GM23338 (cell line): ENCODE results near the gene POFUT2. TPM values are rescaled to one million over a fixed set of nuclear protein-coding genes. Genes with fewer than 3 reads are reported as not detected.

Experiments used
- ATAC-seq: fragments of 200-7000 bp; cut with Tn5 transposase; 3 replicates; pipeline ENCODE4 v1.9.1; 2020
- DNase-seq: peaks from one replicate; pipeline ENCODE4 v3.0.0-alpha.2; 2015; ENCODE audit warnings: low spot score
- H2AFZ ChIP-seq: fragments of 200-600 bp; sonication (generic); 2 replicates; pipeline ENCODE4 v1.8.0; 2016; ENCODE audit warnings: antibody characterized with exemption, mild to moderate bottlenecking, moderate library complexity
- H3F3A ChIP-seq: fragments of 200-600 bp; sonication (generic); replicated peaks from 2 replicates; pipeline ENCODE4 v1.8.0; 2017; ENCODE audit warnings: antibody characterized with exemption, mixed run types, low read depth
- H3K27ac ChIP-seq: fragments of 200-600 bp; sonication (generic); 2 replicates; pipeline ENCODE4 v1.6.1; 2016; ENCODE audit warnings: low read depth
- H3K27me3 ChIP-seq: fragments of 200-600 bp; sonication (generic); 2 replicates; pipeline ENCODE4 v1.8.0; 2016; ENCODE audit warnings: mild to moderate bottlenecking, mixed run types, moderate library complexity; ENCODE audit not compliant: insufficient read depth
- H3K36me3 ChIP-seq: fragments of 200-600 bp; sonication (generic); 2 replicates; pipeline ENCODE4 v1.8.0; 2016; ENCODE audit warnings: mild to moderate bottlenecking; ENCODE audit not compliant: insufficient read depth
- H3K4me1 ChIP-seq: fragments of 200-600 bp; sonication (generic); 2 replicates; pipeline ENCODE4 v1.8.0; 2016; ENCODE audit warnings: mild to moderate bottlenecking, moderate library complexity; ENCODE audit not compliant: insufficient read depth
- H3K4me2 ChIP-seq: fragments of 200-600 bp; sonication (generic); 2 replicates; pipeline ENCODE4 v1.7.1; 2017; ENCODE audit warnings: mixed run types
- H3K4me3 ChIP-seq: fragments of 200-600 bp; sonication (generic); 2 replicates; pipeline ENCODE4 v1.6.1; 2016; ENCODE audit warnings: mixed run types
- H3K79me2 ChIP-seq: fragments of 200-600 bp; sonication (generic); replicated peaks from 2 replicates; pipeline ENCODE4 v1.8.0; 2017; ENCODE audit warnings: mild to moderate bottlenecking; ENCODE audit not compliant: insufficient read depth
- H3K9me2 ChIP-seq: fragments of 200-600 bp; sonication (generic); 2 replicates; pipeline ENCODE4 v1.8.0; 2017; ENCODE audit not compliant: insufficient read depth
- H4K20me1 ChIP-seq: fragments of 200-600 bp; sonication (generic); replicated peaks from 2 replicates; pipeline ENCODE4 v1.8.0; 2017; ENCODE audit warnings: mild to moderate bottlenecking; ENCODE audit not compliant: insufficient read depth
- H3K27ac Mint-ChIP-seq: 2 replicates; pipeline ENCODE4 v1.8.0; 2020; ENCODE audit warnings: inconsistent platforms, mild to moderate bottlenecking, moderate library complexity, mixed read lengths
- H3K27me3 Mint-ChIP-seq: 3 replicates; pipeline ENCODE4 v1.8.0; 2022; ENCODE audit warnings: low read depth, mild to moderate bottlenecking, moderate library complexity, mixed read lengths, inconsistent platforms; ENCODE audit not compliant: insufficient read depth, poor library complexity
- H3K36me3 Mint-ChIP-seq: 3 replicates; pipeline ENCODE4 v1.8.0; 2021; ENCODE audit warnings: low read depth, mild to moderate bottlenecking, inconsistent platforms, moderate library complexity, mixed read lengths
- H3K4me1 Mint-ChIP-seq: 3 replicates; pipeline ENCODE4 v1.8.0; 2020; ENCODE audit warnings: mild to moderate bottlenecking, inconsistent platforms, mixed read lengths
- H3K4me3 Mint-ChIP-seq: 3 replicates; pipeline ENCODE4 v1.8.0; 2021; ENCODE audit warnings: moderate library complexity, mild to moderate bottlenecking, inconsistent platforms, mixed read lengths
- H3K9me3 Mint-ChIP-seq: 3 replicates; pipeline ENCODE4 v1.8.0; 2020; ENCODE audit warnings: moderate library complexity, mild to moderate bottlenecking, inconsistent platforms, mixed read lengths
- CREB1 ChIP-seq: fragments of 250-450 bp; sonication (Bioruptor Pico); IDR thresholded peaks from 2 replicates; pipeline ENCODE4 v1.5.0; 2020; ENCODE audit warnings: low read depth, mild to moderate bottlenecking, moderate library complexity
- JUNB ChIP-seq: IDR thresholded peaks from one replicate; pipeline ENCODE4 v1.6.1; 2016; ENCODE audit warnings: antibody characterized with exemption; ENCODE audit not compliant: unreplicated experiment
- NANOG ChIP-seq: IDR thresholded peaks from 2 replicates; pipeline ENCODE4 v1.6.1; 2016; ENCODE audit warnings: antibody characterized with exemption, borderline replicate concordance
- POLR2AphosphoS5 ChIP-seq: IDR thresholded peaks from 2 replicates; pipeline ENCODE4 v1.6.1; 2016; ENCODE audit warnings: antibody characterized with exemption, low read depth
- REST ChIP-seq: IDR thresholded peaks from one replicate; pipeline ENCODE4 v1.6.1; 2018; ENCODE audit warnings: antibody characterized with exemption; ENCODE audit not compliant: unreplicated experiment
- STAT1 ChIP-seq: IDR thresholded peaks from one replicate; pipeline ENCODE4 v1.6.1; 2016; ENCODE audit warnings: antibody characterized with exemption; ENCODE audit not compliant: unreplicated experiment
- ZNF114 ChIP-seq: fragments of 250-450 bp; sonication (Bioruptor Pico); IDR thresholded peaks from 2 replicates; pipeline ENCODE4 v1.5.0; 2020; ENCODE audit warnings: mild to moderate bottlenecking, moderate library complexity
- ZNF331 ChIP-seq: fragments of 250-450 bp; sonication (Bioruptor Pico); IDR thresholded peaks from 2 replicates; pipeline ENCODE4 v1.5.0; 2020; ENCODE audit warnings: low read depth, mild to moderate bottlenecking, moderate library complexity
- polyA plus RNA-seq: library from polyadenylated mRNA; unstranded; fragments of >200 nt; fragmentation: Nextera tagmentation; extraction: Ambion mirVana; gene quantifications from 2 replicates; pipeline ENCODE4 v1.2.1, GENCODE V29; 2016
- total RNA-seq: library from RNA; depleted of rRNA; stranded (reverse); fragments of >200 nt; shearing (Covaris generic); gene quantifications from 2 replicates; pipeline ENCODE4 v1.2.3, GENCODE V29; 2014
- TF ChIP-seq, protein P1 (sequence below): IDR thresholded peaks from 2 replicates; pipeline ENCODE4 v1.6.1; 2016; ENCODE audit warnings: antibody characterized with exemption
- TF ChIP-seq, protein P2 (sequence below): fragments of 250-450 bp; sonication (Bioruptor Pico); IDR thresholded peaks from 2 replicates; pipeline ENCODE4 v1.5.0; 2020; ENCODE audit warnings: mild to moderate bottlenecking, moderate library complexity

POFUT2 gene
- total and polyA plus RNA-seq, 2 experiments from 2014 or later = 12.1 to 34.5 TPM

- H3K36me3 ChIP-seq = 0 out of 2 replicates have a peak, but pooled peaks cover 5% of the 10 kb centered on the region
- no peaks in the 10 kb centered on the region for H3K79me2 ChIP-seq
- H3K27me3 Mint-ChIP-seq = peaks cover 6% of the 10 kb centered on the region
- no peaks in the 10 kb centered on the region for H3K9me3 Mint-ChIP-seq
- H3K27ac Mint-ChIP-seq = no peak overlapping the region
- no peak overlapping the region for H3K27ac ChIP-seq
- H4K20me1 ChIP-seq = no peaks in the 10 kb centered on the region; the same call in none of the 2 replicates
- no peak overlapping the region for H2AFZ ChIP-seq
- H3K4me3 Mint-ChIP-seq = no peak overlapping the region
- H3K9me2 ChIP-seq = no peaks in the 10 kb centered on the region
- 0 out of 2 replicates have a peak, but pooled peaks cover 2% of the 10 kb centered on the region for H3F3A ChIP-seq
- H3K4me2 ChIP-seq = no peak overlapping the region
- H3K4me1 Mint-ChIP-seq = no peaks in the 10 kb centered on the region
- no peaks in the 10 kb centered on the region for H3K4me1 ChIP-seq
- no peak for DNase-seq
- no peaks in the 10 kb centered on the region for H3K27me3 ChIP-seq
- H3K36me3 Mint-ChIP-seq = peaks cover 23% of the 10 kb centered on the region
- TF ChIP-seq ZNF114 (CRISPR knock-in tag) (no peak), JUNB (no peak), CREB1 (no peak)
- no peak overlapping the region for H3K4me3 ChIP-seq
- no peak for ATAC-seq
Observed at GRCh38 chr21:45260191-45260825, 27.4 kb downstream of the POFUT2 start.

- ATAC-seq (no peak), DNase-seq (no peak)
- 0 out of 2 replicates have a peak, but pooled peaks cover 2% of the 10 kb centered on the region for H3F3A ChIP-seq
- H3K79me2 ChIP-seq = no peaks in the 10 kb centered on the region
- Mint-ChIP-seq H3K4me1 (no peaks in the 10 kb centered on the region), H3K36me3 (peaks cover 14% of the 10 kb centered on the region), H3K27ac (no peak overlapping the region), H3K27me3 (peaks cover 11% of the 10 kb centered on the region), H3K9me3 (no peaks in the 10 kb centered on the region), H3K4me3 (no peak overlapping the region)
- H3K27me3 ChIP-seq = no peaks in the 10 kb centered on the region
- H3K36me3 ChIP-seq = 0 out of 2 replicates have a peak, but pooled peaks cover 3% of the 10 kb centered on the region
- no peak overlapping the region for H3K4me3 ChIP-seq
- H4K20me1 ChIP-seq = no peaks in the 10 kb centered on the region; the same call in none of the 2 replicates
- no peak overlapping the region for H3K27ac ChIP-seq
- H2AFZ ChIP-seq = no peak overlapping the region
- H3K4me1 ChIP-seq = no peaks in the 10 kb centered on the region
- no peaks in the 10 kb centered on the region for H3K9me2 ChIP-seq
- no peak overlapping the region for H3K4me2 ChIP-seq
- TF ChIP-seq, protein P1, sequence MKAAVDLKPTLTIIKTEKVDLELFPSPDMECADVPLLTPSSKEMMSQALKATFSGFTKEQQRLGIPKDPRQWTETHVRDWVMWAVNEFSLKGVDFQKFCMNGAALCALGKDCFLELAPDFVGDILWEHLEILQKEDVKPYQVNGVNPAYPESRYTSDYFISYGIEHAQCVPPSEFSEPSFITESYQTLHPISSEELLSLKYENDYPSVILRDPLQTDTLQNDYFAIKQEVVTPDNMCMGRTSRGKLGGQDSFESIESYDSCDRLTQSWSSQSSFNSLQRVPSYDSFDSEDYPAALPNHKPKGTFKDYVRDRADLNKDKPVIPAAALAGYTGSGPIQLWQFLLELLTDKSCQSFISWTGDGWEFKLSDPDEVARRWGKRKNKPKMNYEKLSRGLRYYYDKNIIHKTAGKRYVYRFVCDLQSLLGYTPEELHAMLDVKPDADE = no peak
- TF ChIP-seq STAT1 = no peak
- TF ChIP-seq, protein P2, sequence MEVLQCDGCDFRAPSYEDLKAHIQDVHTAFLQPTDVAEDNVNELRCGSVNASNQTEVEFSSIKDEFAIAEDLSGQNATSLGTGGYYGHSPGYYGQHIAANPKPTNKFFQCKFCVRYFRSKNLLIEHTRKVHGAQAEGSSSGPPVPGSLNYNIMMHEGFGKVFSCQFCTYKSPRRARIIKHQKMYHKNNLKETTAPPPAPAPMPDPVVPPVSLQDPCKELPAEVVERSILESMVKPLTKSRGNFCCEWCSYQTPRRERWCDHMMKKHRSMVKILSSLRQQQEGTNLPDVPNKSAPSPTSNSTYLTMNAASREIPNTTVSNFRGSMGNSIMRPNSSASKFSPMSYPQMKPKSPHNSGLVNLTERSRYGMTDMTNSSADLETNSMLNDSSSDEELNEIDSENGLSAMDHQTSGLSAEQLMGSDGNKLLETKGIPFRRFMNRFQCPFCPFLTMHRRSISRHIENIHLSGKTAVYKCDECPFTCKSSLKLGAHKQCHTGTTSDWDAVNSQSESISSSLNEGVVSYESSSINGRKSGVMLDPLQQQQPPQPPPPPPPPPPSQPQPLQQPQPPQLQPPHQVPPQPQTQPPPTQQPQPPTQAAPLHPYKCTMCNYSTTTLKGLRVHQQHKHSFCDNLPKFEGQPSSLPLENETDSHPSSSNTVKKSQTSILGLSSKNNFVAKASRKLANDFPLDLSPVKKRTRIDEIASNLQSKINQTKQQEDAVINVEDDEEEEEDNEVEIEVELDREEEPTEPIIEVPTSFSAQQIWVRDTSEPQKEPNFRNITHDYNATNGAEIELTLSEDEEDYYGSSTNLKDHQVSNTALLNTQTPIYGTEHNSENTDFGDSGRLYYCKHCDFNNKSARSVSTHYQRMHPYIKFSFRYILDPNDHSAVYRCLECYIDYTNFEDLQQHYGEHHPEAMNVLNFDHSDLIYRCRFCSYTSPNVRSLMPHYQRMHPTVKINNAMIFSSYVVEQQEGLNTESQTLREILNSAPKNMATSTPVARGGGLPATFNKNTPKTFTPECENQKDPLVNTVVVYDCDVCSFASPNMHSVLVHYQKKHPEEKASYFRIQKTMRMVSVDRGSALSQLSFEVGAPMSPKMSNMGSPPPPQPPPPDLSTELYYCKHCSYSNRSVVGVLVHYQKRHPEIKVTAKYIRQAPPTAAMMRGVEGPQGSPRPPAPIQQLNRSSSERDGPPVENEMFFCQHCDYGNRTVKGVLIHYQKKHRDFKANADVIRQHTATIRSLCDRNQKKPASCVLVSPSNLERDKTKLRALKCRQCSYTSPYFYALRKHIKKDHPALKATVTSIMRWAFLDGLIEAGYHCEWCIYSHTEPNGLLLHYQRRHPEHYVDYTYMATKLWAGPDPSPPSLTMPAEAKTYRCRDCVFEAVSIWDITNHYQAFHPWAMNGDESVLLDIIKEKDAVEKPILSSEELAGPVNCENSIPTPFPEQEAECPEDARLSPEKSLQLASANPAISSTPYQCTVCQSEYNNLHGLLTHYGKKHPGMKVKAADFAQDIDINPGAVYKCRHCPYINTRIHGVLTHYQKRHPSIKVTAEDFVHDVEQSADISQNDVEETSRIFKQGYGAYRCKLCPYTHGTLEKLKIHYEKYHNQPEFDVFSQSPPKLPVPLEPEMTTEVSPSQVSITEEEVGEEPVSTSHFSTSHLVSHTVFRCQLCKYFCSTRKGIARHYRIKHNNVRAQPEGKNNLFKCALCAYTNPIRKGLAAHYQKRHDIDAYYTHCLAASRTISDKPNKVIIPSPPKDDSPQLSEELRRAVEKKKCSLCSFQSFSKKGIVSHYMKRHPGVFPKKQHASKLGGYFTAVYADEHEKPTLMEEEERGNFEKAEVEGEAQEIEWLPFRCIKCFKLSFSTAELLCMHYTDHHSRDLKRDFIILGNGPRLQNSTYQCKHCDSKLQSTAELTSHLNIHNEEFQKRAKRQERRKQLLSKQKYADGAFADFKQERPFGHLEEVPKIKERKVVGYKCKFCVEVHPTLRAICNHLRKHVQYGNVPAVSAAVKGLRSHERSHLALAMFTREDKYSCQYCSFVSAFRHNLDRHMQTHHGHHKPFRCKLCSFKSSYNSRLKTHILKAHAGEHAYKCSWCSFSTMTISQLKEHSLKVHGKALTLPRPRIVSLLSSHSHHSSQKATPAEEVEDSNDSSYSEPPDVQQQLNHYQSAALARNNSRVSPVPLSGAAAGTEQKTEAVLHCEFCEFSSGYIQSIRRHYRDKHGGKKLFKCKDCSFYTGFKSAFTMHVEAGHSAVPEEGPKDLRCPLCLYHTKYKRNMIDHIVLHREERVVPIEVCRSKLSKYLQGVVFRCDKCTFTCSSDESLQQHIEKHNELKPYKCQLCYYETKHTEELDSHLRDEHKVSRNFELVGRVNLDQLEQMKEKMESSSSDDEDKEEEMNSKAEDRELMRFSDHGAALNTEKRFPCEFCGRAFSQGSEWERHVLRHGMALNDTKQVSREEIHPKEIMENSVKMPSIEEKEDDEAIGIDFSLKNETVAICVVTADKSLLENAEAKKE = no peak
- TF ChIP-seq NANOG = no peak
- no peak for TF ChIP-seq ZNF331 (CRISPR knock-in tag)
- TF ChIP-seq JUNB = no peak
- no peak for TF ChIP-seq CREB1
- TF ChIP-seq POLR2AphosphoS5 = no peak
- TF ChIP-seq ZNF114 (CRISPR knock-in tag) = no peak
- no peak for TF ChIP-seq REST
Observed at GRCh38 chr21:45259206-45259840, 28.4 kb downstream of the POFUT2 start.
